Kidney (tissue), 14 donors: Measurements from ENCODE around the gene KDM6B. TPM values are rescaled to one million over a fixed set of nuclear protein-coding genes. Genes with fewer than 3 reads are reported as not detected.

ENCODE experiments used
- DNase-seq, 5 donors: peaks; one replicate each; pipeline ENCODE4 v3.0.0-alpha.2; 2013 to 2020
- FAIRE-seq: peaks from 2 replicates; lab custom pipeline; 2012; peaks lifted over from hg19 to GRCh38; lab: Jason Lieb, UNC
- H3K27ac ChIP-seq, 2 donors: one replicate each; pipeline ENCODE4 v1.7.0; 2013; ENCODE audit warnings: low read depth in 2 of 2, low read length in 2 of 2, inconsistent platforms in 1 of 2
- H3K27me3 ChIP-seq: one replicate; pipeline ENCODE4 v1.7.1; 2013; ENCODE audit warnings: low read length, inconsistent platforms; ENCODE audit not compliant: control insufficient read depth, insufficient read depth
- H3K36me3 ChIP-seq, 3 donors: one replicate each; pipeline versions ENCODE4 v1.7.0 to v1.7.1; 2013; ENCODE audit warnings: low read length in 3 of 3, control low read depth in 1 of 3, inconsistent platforms in 1 of 3; ENCODE audit not compliant: insufficient read depth in 3 of 3, control insufficient read depth in 2 of 3
- H3K4me1 ChIP-seq, 3 donors: one replicate each; pipeline versions ENCODE4 v1.7.0 to v1.7.1; 2013; ENCODE audit warnings: low read length in 3 of 3, inconsistent platforms in 1 of 3, low read depth in 1 of 3; ENCODE audit not compliant: control insufficient read depth in 2 of 3, insufficient read depth in 2 of 3
- H3K4me3 ChIP-seq, 3 donors: one replicate each; pipeline versions ENCODE4 v1.7.0 to v1.8.1; 2013; ENCODE audit warnings: low read length in 3 of 3, control low read depth in 1 of 3, inconsistent platforms in 1 of 3
- H3K9ac ChIP-seq, 3 donors: one replicate each; pipeline versions ENCODE4 v1.7.0 to v1.7.1; 2013; ENCODE audit warnings: low read length in 3 of 3, control low read depth in 1 of 3, inconsistent platforms in 1 of 3
- H3K9me3 ChIP-seq, 3 donors: one replicate each; pipeline versions ENCODE4 v1.7.0 to v1.7.1; 2013; ENCODE audit warnings: low read length in 3 of 3, control low read depth in 1 of 3, inconsistent platforms in 1 of 3; ENCODE audit not compliant: control insufficient read depth in 2 of 3, insufficient read depth in 1 of 3
- CTCF ChIP-seq: IDR thresholded peaks from 3 replicates; pipeline ENCODE4 v1.5.1; 2012; ENCODE audit warnings: mild to moderate bottlenecking, moderate library complexity, borderline replicate concordance; ENCODE audit not compliant: insufficient read depth; ENCODE audit errors: extremely low read depth
- intact Hi-C: fragments of 100-400 bp; cut with DNase I; formaldehyde crosslinking; loops from one replicate; pipeline ENCODE4 v1.11.1; 2022
- polyA plus RNA-seq: library from polyadenylated mRNA; stranded (reverse); fragments of 350-450 nt; fragmentation: Illumina TruSeq; extraction: RNeasy Lipid Tissue Mini Kit (QIAGEN cat#74804); gene quantifications from one replicate; pipeline ENCODE4 v1.2.3, GENCODE V29; 2014; ENCODE audit warnings: low read depth, low replicate concordance; ENCODE audit not compliant: insufficient read depth
- total RNA-seq: library from RNA; stranded (reverse); fragmentation: NEBNext Ultra II Directional; extraction: Animal tissue kit (Norgen Biotek cat#: 25700); gene quantifications from one replicate; pipeline ENCODE4 v1.2.1, GENCODE V29; 2021
- donor health status: control.
- donor health status: control.
- donor health status: control.
- donor health status: control.
- donor health status: control.
- donor health status: DM: yes; HTN: yes; CAD: no.
- donor health status: Normal renal cell carcinoma (clear cell type).

KDM6B gene
- total and polyA plus RNA-seq, 2 donors from 2014 or later, result 3.9 to 32.3 TPM

DNA sequence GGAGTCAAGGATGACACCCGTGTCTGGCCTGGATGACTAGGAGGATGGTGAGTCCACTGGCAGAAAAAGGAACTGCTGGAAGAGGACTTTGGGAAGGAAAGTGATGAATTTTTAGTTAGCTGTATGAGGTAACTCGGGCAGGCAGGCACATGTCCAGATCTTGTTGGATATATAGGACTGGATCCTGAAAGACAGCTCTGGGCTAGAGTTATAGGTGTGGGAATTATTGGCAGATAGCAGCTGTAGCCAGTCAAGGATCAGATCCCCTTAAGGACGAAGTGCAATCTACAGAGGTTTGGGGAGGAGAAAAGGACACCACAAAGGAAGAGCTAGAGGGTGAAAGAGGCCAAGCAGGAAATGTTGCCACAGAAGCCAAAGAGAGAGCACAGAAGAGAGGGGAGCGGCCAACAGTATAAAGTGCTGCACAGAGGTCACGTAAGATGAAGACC, 33.9 kb downstream of the KDM6B start:
- no peaks in the 10 kb centered on the region for H3K4me1 ChIP-seq
- H3K27ac ChIP-seq, result no peak overlapping the region
- no peaks in the 10 kb centered on the region for H3K27me3 ChIP-seq
- H3K9ac ChIP-seq, result no peak overlapping the region
- no peak overlapping the region for H3K4me3 ChIP-seq
- peaks cover 0 to 3% (median 2%) of the 10 kb centered on the region in 3 donors for H3K36me3 ChIP-seq
- DNase-seq (no peak), FAIRE-seq (no peak)
- no peak for TF ChIP-seq CTCF
- intact Hi-C loops, result no loop called here
- peaks cover 0 to 4% (median 0%) of the 10 kb centered on the region in 3 donors for H3K9me3 ChIP-seq

DNA sequence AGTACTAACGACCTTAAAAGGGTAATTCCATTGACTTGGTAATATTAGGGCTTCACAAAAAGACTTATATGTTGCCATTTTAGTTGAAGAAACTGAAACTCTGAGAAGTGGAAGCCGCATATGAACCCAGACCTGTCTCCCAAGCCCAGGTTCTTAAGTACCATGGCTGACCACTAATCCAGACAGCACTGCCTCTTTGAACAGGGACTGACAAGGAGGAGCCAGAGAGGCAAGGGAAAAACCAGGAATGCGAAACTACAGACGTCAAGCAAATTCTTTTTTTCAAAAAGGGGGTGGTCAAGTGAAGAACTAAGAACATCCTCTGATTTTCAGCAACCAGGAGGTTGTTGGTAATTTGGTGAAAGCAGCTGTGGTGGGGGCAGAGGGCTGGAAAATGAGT, 39.0 kb downstream of the KDM6B start:
- Histone ChIP-seq H3K4me3 (no peak overlapping the region), H3K27me3 (no peaks in the 10 kb centered on the region), H3K9me3 (no peaks in the 10 kb centered on the region), H3K36me3 (peaks cover 3 to 5% (median 4%) of the 10 kb centered on the region in 3 donors), H3K9ac (no peak overlapping the region), H3K27ac (no peak overlapping the region), H3K4me1 (no peaks in the 10 kb centered on the region)
- no peak for TF ChIP-seq CTCF
- DNase-seq (no peak), FAIRE-seq (no peak)
- intact Hi-C loops, result no loop called here

GRCh38 chr17:7875804-7876370, 41.9 kb downstream of the KDM6B start:
- no peak overlapping the region for H3K9ac ChIP-seq
- H3K4me3 ChIP-seq, result no peak overlapping the region
- no peak for FAIRE-seq
- no peaks in the 10 kb centered on the region for H3K4me1 ChIP-seq
- peaks cover 0 to 8% (median 6%) of the 10 kb centered on the region in 3 donors for H3K36me3 ChIP-seq
- H3K27ac ChIP-seq, result no peak overlapping the region
- H3K9me3 ChIP-seq, result no peaks in the 10 kb centered on the region
- DNase-seq, result no peak
- no peaks in the 10 kb centered on the region for H3K27me3 ChIP-seq
- intact Hi-C loops, result no loop called here
- TF ChIP-seq CTCF, result no peak
